NCI-H345 treated with DMSO at 0.1 percent for 48 hours (cell line): ENCODE measurements around the gene SH3PXD2A.

Experiments
- DNase-seq: peaks from one replicate; lab custom pipeline; 2025; ENCODE audit not compliant: unreplicated experiment; lab: John Stamatoyannopoulos, UW

SH3PXD2A gene

DNA sequence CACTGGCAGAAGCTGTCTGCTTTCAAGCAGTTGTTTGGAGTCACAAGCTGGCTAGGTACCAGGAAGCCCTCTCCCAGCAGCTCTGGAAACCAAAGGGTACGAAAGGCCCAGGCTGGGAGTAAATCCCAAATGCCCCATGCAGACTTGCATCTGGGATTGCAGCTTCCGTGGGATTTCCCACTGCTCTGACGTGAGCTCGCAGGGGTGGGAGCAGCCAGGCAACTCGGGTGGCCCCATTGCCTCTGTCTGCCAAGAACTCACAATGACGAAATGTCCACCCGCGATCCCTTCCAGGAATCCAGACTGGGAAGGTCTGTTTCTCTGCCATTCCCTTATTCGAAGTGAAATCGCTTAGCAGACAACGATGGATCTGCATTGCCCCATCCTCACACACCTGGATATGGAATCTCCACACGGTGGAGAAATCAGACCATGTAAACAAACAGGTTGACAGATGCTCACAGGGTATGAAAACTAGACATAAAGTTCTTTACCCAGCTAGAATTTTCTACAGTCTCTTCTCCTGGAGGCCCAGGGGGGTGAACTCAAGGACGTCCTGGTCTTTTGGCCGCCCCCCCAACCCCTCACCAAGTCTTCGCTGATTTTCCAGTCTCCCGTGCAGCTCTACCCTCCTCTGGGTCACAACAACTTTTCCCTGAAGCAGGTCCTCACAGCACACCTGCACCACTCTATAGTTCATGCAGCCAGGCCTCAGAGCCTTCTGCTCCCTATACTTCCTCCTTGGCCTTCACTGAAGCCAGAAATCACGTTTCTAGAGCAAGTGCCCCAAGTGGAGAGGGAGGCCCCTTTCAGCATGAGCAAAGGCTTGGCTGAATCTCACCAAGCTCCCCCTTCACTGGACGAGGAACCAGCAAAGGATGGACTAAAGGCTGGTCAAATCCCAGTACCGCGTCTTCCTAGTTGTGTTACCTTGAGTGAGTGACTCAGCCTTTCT, 20.0 kb downstream of the SH3PXD2A start:
- no peak for DNase-seq

- no peak for DNase-seq
Measured at GRCh38 chr10:103834436-103835095, 20.8 kb downstream of the SH3PXD2A start.

DNA sequence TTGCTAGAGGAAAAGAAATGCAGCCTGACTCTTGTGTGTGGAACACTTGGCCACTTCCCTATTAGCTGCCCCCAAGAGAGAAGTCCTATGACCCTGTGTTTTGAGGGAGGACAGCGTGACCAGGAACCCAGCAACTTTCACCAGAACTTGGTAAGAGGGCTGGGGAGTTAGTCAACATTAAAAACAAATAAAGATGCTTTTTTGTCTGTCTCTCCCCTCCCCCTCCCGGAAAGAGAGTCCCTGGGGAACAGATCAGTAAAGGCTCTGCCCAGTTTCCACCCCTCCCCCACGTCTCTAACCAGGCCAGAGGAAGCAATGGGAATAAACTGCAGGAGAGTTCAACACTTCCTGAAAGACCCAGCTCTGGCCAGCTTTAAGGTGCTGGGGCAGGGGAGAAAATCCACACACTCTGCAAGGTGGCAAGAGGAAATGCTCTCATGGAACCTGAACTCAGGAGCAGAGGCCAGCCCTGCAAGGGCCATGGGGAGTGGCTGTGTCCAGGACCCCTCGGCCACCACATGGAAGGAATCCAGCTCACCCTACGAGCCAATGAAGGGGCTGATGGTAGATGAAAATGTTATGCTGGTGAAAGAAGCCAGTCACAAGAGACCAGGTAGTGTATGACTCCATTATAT, 21.5 kb downstream of the SH3PXD2A start:
- DNase-seq = no peak

DNA sequence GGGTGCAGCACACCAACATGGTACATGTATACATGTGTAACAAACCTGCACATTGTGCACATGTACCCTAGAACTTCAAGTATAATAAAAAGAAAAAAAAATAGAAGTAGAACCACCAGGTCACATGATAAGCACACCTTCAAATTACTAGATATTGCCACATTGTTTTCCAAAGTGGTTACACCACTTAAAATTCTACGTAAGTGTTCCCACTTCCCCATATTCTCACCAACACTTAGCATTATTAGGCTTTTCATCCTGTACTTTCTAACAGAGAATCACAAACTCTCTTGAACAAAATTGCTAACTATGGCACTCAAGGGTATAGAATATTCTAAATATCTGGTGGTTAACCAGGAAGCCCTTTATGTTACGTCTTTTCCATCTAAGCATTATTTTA, 22.6 kb downstream of the SH3PXD2A start:
- no peak for DNase-seq

- DNase-seq = no peak
Measured at GRCh38 chr10:103829838-103830465, 25.4 kb downstream of the SH3PXD2A start.

DNA sequence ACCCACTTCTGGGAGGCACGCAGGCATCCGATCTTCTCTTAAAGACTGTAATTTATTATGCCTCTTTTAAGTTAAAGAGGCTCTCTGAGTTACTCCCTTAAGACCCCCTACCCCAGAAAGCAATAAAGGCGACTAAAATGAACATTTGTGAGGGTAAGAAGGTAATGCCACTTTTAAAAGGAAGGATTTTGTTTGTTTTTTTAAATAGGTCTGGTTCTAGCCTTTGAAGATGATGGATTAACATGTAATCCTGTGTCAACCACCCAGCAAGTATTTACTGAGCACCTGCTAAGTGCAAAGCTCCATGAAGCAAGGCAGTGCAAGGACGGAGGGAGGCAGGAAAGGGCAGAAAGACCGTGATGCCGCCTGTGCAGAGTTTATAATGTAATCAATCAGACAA, 26.1 kb downstream of the SH3PXD2A start:
- DNase-seq = no peak

- no peak for DNase-seq
Measured at GRCh38 chr10:103828587-103829197, 26.7 kb downstream of the SH3PXD2A start.

DNA sequence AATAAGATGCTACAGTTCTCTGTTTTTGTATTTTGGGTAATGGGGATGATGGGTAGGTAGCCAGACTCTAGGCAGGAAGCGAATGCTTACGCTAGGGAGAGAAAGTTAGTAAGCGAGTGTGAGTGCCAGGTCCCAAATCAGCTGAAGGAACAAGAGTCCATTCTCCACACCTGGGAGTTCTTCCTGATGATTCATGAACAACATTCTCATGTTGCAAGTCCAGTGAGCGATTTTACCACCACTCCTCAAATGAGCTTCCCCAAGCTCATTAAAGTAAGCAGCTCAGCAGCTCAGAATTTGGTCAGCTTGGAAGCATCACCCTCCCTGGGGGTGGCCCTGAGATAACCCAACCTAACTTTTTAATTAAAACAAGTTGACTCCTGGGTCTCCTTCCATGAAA, 27.3 kb downstream of the SH3PXD2A start:
- DNase-seq = no peak

GRCh38 chr10:103826885-103827284, 28.5 kb downstream of the SH3PXD2A start:
- DNase-seq = no peak

- no peak for DNase-seq
Measured at GRCh38 chr10:103824281-103824680, 31.1 kb downstream of the SH3PXD2A start.

- DNase-seq = no peak
Measured at GRCh38 chr10:103823706-103824272, 31.6 kb downstream of the SH3PXD2A start.

GRCh38 chr10:103822800-103823199, 32.6 kb downstream of the SH3PXD2A start:
- DNase-seq = no peak

DNA sequence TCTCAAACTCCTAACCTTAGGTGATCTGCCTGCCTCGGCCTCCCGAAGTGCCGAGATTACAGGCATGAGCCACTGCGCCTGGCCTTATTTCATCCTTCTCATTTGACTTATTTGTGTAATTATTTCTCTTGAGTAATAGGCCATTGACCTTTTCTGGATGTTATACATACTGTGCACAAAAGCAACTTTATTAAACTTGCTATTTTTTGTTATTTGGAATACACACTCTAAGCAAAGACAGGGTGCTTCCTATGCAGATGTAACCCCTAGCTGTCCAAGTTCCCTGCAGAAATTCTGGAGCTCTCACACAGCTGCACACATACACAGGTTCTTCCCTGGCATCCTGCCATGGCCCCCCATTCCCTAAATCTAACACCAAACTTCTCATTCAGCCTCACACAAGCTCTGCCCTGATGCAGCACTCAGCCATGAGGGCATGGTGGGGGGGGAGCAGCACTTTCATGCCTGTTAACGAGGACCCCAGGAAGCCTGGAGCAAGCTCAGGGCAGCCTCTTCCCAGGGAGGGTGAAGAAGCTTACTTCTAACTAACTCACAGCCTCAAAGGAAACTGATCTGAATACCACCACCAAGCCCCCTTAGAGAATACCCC, 33.2 kb downstream of the SH3PXD2A start:
- DNase-seq = no peak

DNA sequence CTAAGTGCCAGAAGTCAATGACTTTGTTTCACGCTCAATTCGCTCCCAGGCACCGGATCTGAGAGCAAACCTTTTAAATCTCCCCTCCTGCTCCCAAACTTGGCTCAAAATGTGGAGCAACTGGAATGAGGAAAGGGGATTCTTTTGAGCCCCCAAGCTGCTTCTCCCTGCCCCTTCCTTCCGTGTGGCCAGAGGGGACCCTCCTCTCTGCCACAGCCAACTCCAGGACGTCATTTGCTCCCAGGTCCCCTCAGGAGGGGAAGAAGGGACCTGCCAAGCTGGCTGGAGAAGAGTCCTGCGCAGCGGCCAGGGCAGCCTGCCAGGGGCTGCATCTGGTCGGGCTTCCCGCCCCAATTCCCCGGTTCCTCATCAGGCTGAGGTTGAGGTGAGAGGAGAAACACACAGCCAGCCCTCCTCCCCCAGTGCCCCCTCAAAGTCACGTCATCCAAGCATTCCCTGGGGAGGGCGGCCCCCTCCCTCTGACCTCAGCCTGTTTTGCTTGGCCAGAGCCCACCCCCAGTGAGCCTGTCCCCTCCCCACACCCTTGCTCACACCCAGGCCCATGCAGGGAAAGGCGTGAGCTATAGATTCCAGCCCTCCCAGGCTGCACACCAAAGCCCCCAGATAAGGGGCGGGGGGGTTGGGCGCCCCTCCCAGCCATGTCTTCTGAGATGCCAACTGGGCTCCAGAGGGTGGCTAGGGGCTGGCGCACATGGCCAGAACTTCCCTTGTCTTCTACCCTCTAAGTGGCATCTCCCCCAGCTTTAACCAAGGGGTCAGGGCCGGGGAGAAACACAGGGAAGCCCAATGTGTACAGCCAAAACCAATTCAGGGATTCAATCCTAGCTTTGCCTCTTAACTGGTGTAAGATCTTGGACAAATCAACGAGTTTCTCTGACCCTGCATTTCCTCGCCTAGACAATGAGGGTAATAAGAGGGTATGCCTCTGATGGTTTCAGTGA, 35.0 kb downstream of the SH3PXD2A start:
- no peak for DNase-seq

GRCh38 chr10:103819493-103819892, 35.9 kb downstream of the SH3PXD2A start:
- no peak for DNase-seq

DNA sequence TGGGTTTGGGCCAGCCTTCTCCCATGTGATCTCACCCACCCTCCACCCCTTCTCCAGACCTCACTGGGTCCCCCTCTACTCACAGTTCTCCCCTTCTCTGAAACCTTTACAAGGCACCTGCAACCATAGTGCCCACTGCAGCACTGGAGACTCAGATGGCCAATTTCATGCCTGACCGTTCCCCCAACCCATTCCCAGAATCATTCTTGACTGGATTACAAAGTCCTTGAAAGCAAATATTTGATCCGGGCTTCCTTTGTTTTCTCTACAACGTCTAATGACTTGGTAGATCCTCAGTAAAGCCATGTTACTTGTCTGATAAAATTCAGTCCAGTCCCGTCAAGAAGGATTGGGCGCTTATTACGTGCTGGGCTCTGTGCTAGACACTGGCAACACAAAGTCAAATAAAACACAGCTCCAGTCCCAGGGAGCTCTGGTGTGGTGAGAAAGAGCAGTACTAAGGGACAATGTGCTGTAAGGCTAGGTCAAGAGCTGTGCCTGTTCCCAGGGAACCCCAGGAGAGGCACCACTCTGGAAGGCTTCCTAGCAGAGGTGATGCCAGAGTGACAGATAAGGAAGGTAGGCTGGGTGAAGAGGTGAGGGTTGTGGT, 36.5 kb downstream of the SH3PXD2A start:
- no peak for DNase-seq

DNA sequence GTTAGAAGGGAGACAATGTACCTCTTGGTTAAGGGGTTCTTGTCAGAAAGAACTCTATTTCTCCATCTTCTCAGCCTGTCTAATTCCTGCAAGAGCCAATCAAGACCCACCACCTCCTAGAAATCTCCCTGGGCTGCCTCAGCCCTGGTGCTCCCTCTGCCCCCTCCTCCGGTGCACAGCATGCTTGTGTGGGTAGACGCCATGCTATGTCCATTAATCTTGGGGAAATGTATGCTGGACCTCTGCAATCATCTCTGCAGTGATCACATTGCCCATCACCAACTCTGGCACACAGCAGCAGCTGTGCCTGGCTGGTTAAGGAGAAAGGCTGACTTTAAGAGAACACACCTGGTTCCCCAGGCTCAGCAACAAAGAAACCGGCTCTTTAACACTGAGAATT, 37.3 kb downstream of the SH3PXD2A start:
- DNase-seq = no peak

GRCh38 chr10:103816431-103816830, 38.9 kb downstream of the SH3PXD2A start:
- no peak for DNase-seq
